ENCODE data around the gene SDR42E1.

The SDR42E1 gene

GRCh38 chr16:82049484-82049883, 38.2 kb upstream of the SDR42E1 start:
- no peaks in the 10 kb centered on the region for H3K4me1 ChIP-seq
- H4K20me1 ChIP-seq = no peaks in the 10 kb centered on the region
- H3K9me3 ChIP-seq (replicated peaks in 1 of 11) = no peaks in the 10 kb centered on the region
- H3K27me3 ChIP-seq = no peaks in the 10 kb centered on the region
- no peak overlapping the region for H3K4me2 ChIP-seq
- H3K27ac ChIP-seq = no peak overlapping the region
- TF ChIP-seq Cebpa-rat (IDR thresholded peaks at IDR 0.05) = no peak
- H3K4me3 ChIP-seq = no peak overlapping the region
- H3K9ac ChIP-seq = no peak overlapping the region
- no peaks in the 10 kb centered on the region for H3K36me3 ChIP-seq

DNA sequence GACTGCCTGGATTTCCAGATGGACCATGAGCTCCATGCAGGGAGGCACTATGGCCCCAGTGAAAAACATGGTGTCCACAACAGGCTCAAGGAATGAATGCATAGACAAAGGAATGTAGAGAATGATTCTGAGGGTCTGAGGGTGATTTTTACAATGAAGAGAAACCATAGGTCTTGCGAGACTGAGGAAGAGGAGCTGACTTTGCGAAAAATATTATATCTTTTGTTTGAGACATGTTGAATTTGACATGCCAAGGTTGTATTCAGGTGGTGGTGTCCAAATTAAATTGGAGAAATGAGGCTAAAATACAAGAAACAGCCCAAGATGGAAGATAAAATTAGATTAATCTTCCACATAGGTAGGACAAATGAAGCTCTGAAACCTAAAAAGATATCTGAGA, 36.5 kb upstream of the SDR42E1 start:
- Histone ChIP-seq H3K27ac (no peak overlapping the region), H3K4me3 (no peak overlapping the region), H3K27me3 (no peaks in the 10 kb centered on the region), H3K9me3 (replicated peaks in 1 of 11) (no peaks in the 10 kb centered on the region), H3K4me2 (no peak overlapping the region), H3K9ac (no peak overlapping the region), H3K4me1 (no peaks in the 10 kb centered on the region), H3K36me3 (no peaks in the 10 kb centered on the region), H4K20me1 (no peaks in the 10 kb centered on the region)
- TF ChIP-seq Cebpa-rat (IDR thresholded peaks at IDR 0.05) = no peak

DNA sequence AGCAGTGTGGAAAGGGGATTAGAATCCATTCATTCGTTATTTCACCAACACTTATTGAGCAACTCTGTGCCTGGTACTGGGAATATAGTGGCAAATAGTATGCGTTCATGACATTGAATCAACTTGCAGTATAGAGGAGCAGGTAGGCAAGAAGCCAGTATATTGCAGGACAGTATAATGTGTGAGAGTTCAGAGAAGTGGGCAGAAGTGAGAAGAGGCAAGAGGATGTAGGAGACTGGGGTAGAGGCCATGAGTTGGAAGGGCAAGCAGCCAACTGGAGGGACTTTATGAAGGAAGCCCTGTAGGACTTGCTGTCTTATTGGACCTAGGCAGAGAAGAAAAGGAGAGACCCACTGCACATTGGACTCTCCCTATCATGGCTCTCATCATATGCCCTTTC, 36.1 kb upstream of the SDR42E1 start:
- H3K9me3 ChIP-seq (replicated peaks in 1 of 11) = no peaks in the 10 kb centered on the region
- no peak overlapping the region for H3K4me3 ChIP-seq
- H3K4me2 ChIP-seq = no peak overlapping the region
- H3K36me3 ChIP-seq = no peaks in the 10 kb centered on the region
- no peak overlapping the region for H3K27ac ChIP-seq
- H3K27me3 ChIP-seq = no peaks in the 10 kb centered on the region
- H4K20me1 ChIP-seq = no peaks in the 10 kb centered on the region
- H3K9ac ChIP-seq = no peak overlapping the region
- H3K4me1 ChIP-seq = no peaks in the 10 kb centered on the region
- TF ChIP-seq Cebpa-rat (IDR thresholded peaks at IDR 0.05) = no peak

DNA sequence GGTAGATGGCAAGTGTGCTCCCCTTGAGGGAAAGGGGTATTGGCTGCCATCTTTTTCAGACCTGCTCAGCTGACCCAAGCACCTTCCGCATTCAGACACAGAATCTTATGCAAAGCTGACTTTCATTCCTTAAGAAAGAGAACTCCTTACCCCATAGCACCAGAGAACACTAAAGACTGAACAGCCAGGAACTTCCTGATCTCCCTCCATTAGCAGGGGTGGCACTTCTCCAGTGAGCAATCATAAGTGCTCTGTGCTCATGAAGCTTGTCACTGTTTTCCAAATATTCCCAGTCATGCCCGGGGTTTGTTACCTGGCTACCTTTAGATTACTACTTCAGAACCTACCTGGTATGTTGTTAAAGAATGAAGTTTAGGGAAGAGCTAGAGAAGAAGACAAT, 35.7 kb upstream of the SDR42E1 start:
- Histone ChIP-seq H3K36me3 (no peaks in the 10 kb centered on the region), H3K27ac (no peak overlapping the region), H3K9ac (no peak overlapping the region), H3K4me3 (no peak overlapping the region), H4K20me1 (no peaks in the 10 kb centered on the region), H3K4me1 (no peaks in the 10 kb centered on the region), H3K9me3 (replicated peaks in 1 of 11) (no peaks in the 10 kb centered on the region), H3K4me2 (no peak overlapping the region), H3K27me3 (no peaks in the 10 kb centered on the region)
- TF ChIP-seq Cebpa-rat (IDR thresholded peaks at IDR 0.05) = no peak

GRCh38 chr16:82046541-82046940, 35.3 kb upstream of the SDR42E1 start:
- no peak for TF ChIP-seq Cebpa-rat (IDR thresholded peaks at IDR 0.05)
- Histone ChIP-seq H3K4me3 (no peak overlapping the region), H3K9me3 (replicated peaks in 1 of 11) (no peaks in the 10 kb centered on the region), H4K20me1 (no peaks in the 10 kb centered on the region), H3K36me3 (no peaks in the 10 kb centered on the region), H3K27ac (no peak overlapping the region), H3K9ac (no peak overlapping the region), H3K27me3 (no peaks in the 10 kb centered on the region), H3K4me1 (no peaks in the 10 kb centered on the region), H3K4me2 (no peak overlapping the region)

- H3K4me1 ChIP-seq = no peaks in the 10 kb centered on the region
- no peaks in the 10 kb centered on the region for H4K20me1 ChIP-seq
- no peak overlapping the region for H3K9ac ChIP-seq
- H3K4me2 ChIP-seq = no peak overlapping the region
- no peak for TF ChIP-seq Cebpa-rat (IDR thresholded peaks at IDR 0.05)
- no peaks in the 10 kb centered on the region for H3K27me3 ChIP-seq
- no peak overlapping the region for H3K4me3 ChIP-seq
- no peak overlapping the region for H3K27ac ChIP-seq
- no peaks in the 10 kb centered on the region for H3K9me3 ChIP-seq (replicated peaks in 1 of 11)
- H3K36me3 ChIP-seq = no peaks in the 10 kb centered on the region
These were observed 34.2 kb upstream of the SDR42E1 start for GRCh38 chr16:82045465-82045864.

- Histone ChIP-seq H3K27me3 (no peaks in the 10 kb centered on the region), H3K36me3 (no peaks in the 10 kb centered on the region), H3K27ac (no peak overlapping the region)
These were observed 33.3 kb upstream of the SDR42E1 start for GRCh38 chr16:82044585-82044911.

GRCh38 chr16:82043680-82044584, 32.7 kb upstream of the SDR42E1 start:
- Histone ChIP-seq H3K27ac (no peak overlapping the region), H3K27me3 (no peaks in the 10 kb centered on the region), H4K20me1 (no peaks in the 10 kb centered on the region), H3K4me2 (no peak overlapping the region), H3K36me3 (no peaks in the 10 kb centered on the region), H3K9ac (no peak overlapping the region), H3K4me1 (no peaks in the 10 kb centered on the region), H3K4me3 (no peak overlapping the region), H3K9me3 (replicated peaks in 1 of 11) (no peaks in the 10 kb centered on the region)
- no peak for TF ChIP-seq Cebpa-rat (IDR thresholded peaks at IDR 0.05)

More at GRCh38 chr16:82044585-82044911, 33.3 kb upstream of the SDR42E1 start:
- Histone ChIP-seq H3K4me1 (no peaks in the 10 kb centered on the region), H4K20me1 (no peaks in the 10 kb centered on the region), H3K9ac (no peak overlapping the region), H3K4me2 (no peak overlapping the region), H3K4me3 (no peak overlapping the region), H3K9me3 (replicated peaks in 1 of 11) (no peaks in the 10 kb centered on the region)
- TF ChIP-seq Cebpa-rat (IDR thresholded peaks at IDR 0.05) = no peak

DNA sequence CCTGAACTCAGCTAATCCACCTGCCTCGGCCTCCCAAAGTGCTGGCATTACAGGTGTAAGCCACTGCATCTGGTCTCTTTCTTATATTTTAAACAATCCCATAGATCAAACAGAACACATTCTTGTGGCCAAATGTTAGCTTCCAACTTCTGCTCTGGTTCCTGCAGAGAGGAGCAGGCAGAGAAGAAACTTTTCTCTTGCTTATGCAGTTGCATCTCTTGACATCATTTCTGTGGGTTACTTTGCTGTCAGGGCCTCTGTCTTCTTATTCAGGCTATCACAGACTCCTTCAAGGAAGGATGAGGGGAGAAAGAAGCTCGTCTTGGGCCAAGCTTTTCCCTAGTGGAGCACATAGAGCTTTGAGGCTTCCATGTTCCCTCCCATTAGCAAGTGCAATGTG, 31.6 kb upstream of the SDR42E1 start:
- Histone ChIP-seq H3K27me3 (no peaks in the 10 kb centered on the region), H3K4me3 (no peak overlapping the region), H3K27ac (no peak overlapping the region), H4K20me1 (no peaks in the 10 kb centered on the region), H3K36me3 (no peaks in the 10 kb centered on the region), H3K4me2 (no peak overlapping the region), H3K9me3 (replicated peaks in 1 of 11) (no peaks in the 10 kb centered on the region), H3K9ac (no peak overlapping the region), H3K4me1 (no peaks in the 10 kb centered on the region)
- no peak for TF ChIP-seq Cebpa-rat (IDR thresholded peaks at IDR 0.05)

GRCh38 chr16:82042144-82042543, 30.9 kb upstream of the SDR42E1 start:
- Histone ChIP-seq H4K20me1 (no peaks in the 10 kb centered on the region), H3K4me3 (no peak overlapping the region), H3K36me3 (no peaks in the 10 kb centered on the region), H3K9ac (no peak overlapping the region), H3K27ac (no peak overlapping the region), H3K27me3 (no peaks in the 10 kb centered on the region), H3K4me1 (no peaks in the 10 kb centered on the region), H3K9me3 (replicated peaks in 1 of 11) (no peaks in the 10 kb centered on the region), H3K4me2 (no peak overlapping the region)
- TF ChIP-seq Cebpa-rat (IDR thresholded peaks at IDR 0.05) = no peak

Measured in BLaER1 treated with 17β-estradiol and CSF1 and Interleukin-3, amounts not matched to agents 10 nM and 100 nM (cell line).